A549 (cell line): ENCODE results near the gene C2orf42. TPM values are rescaled to one million over a fixed set of nuclear protein-coding genes. Genes with fewer than 3 reads are reported as not detected.

Experiments
- ATAC-seq, 2 experiments: fragments of 200-7000 bp in 1 of 2; fragments of >200 bp in 1 of 2; cut with Nextera tagmentation in 1 of 2; cut with Tn5 transposase in 1 of 2; 3 replicates each; pipeline versions ENCODE4 v1.8.0 to v1.9.1; 2018 to 2020; ENCODE audit warnings: mild to moderate bottlenecking in 1 of 2, moderate library complexity in 1 of 2
- CTCF ChIA-PET: fragments of 300-600 bp; sonication (Branson Sonifier 250); formaldehyde crosslinking; extraction: SDS; loops from one replicate; lab custom pipeline; 2021; ENCODE audit warnings: antibody characterized with exemption, inconsistent platforms; lab: Yijun Ruan, JAX
- POLR2A ChIA-PET: fragments of 350-600 bp; formaldehyde crosslinking; extraction: SDS; loops from one replicate; lab custom pipeline; 2021; ENCODE audit warnings: antibody characterized with exemption, inconsistent platforms; lab: Yijun Ruan, JAX
- DNase-seq, 2 experiments: peaks; one replicate each; pipeline versions ENCODE4 v3.0.0 to v3.0.0-alpha.2; 2011 to 2016; ENCODE audit warnings: low read depth in 1 of 2, low spot score in 1 of 2
- FAIRE-seq: peaks from 2 replicates; lab custom pipeline; 2011; peaks lifted over from hg19 to GRCh38; lab: Jason Lieb, UNC
- H3K27ac ChIP-seq, 2 experiments: fragments of >200 bp; sonication (Bioruptor Twin); formaldehyde crosslinking; 3 replicates each; pipeline ENCODE4 v1.5.1; 2016 to 2017
- H3K4me1 ChIP-seq: fragments of >200 bp; sonication (Bioruptor Twin); formaldehyde crosslinking; 3 replicates; pipeline ENCODE4 v1.6.1; 2016
- H3K4me2 ChIP-seq: fragments of >200 bp; sonication (Bioruptor Twin); formaldehyde crosslinking; 3 replicates; pipeline ENCODE4 v1.6.1; 2016
- H3K4me3 ChIP-seq: fragments of >200 bp; sonication (Bioruptor Twin); formaldehyde crosslinking; 3 replicates; pipeline ENCODE4 v1.5.1; 2016
- H3K9me3 ChIP-seq: fragments of >200 bp; sonication (Bioruptor Twin); formaldehyde crosslinking; 3 replicates; pipeline ENCODE4 v1.6.1; 2016
- BCL3 ChIP-seq: fragments of >200 bp; sonication (Bioruptor Twin); formaldehyde crosslinking; IDR thresholded peaks from 3 replicates; pipeline ENCODE4 v1.6.1; 2016
- EHF ChIP-seq: fragments of 250-450 bp; sonication (Bioruptor Pico); IDR thresholded peaks from 2 replicates; pipeline ENCODE4 v1.5.0; 2020; ENCODE audit warnings: mild to moderate bottlenecking
- ELK1 ChIP-seq: fragments of 150-350 bp; IDR thresholded peaks from 2 replicates; pipeline ENCODE4 v1.6.1; 2014; ENCODE audit warnings: low read depth, mild to moderate bottlenecking, low read length
- FOSB ChIP-seq: fragments of 250-450 bp; sonication (Bioruptor Pico); IDR thresholded peaks from 2 replicates; pipeline ENCODE4 v1.5.0; 2020; ENCODE audit warnings: mild to moderate bottlenecking, moderate library complexity
- GATA3 ChIP-seq: IDR thresholded peaks from 2 replicates; pipeline ENCODE4 v1.6.1; 2012; ENCODE audit warnings: borderline replicate concordance
- HOXB13 ChIP-seq: fragments of 250-450 bp; sonication (Bioruptor Pico); IDR thresholded peaks from 2 replicates; pipeline ENCODE4 v1.5.0; 2020; ENCODE audit warnings: low read depth, mild to moderate bottlenecking, moderate library complexity
- HOXB5 ChIP-seq: fragments of 250-450 bp; sonication (Bioruptor Pico); IDR thresholded peaks from 2 replicates; pipeline ENCODE4 v1.5.0; 2020; ENCODE audit warnings: mild to moderate bottlenecking, moderate library complexity
- JUN ChIP-seq, 2 experiments: fragments of >200 bp; sonication (Bioruptor Twin); formaldehyde crosslinking; IDR thresholded peaks; 2 replicates in 1 of 2; 3 replicates in 1 of 2; pipeline ENCODE4 v1.6.1; 2016 to 2017
- JUNB ChIP-seq: fragments of >200 bp; sonication (Bioruptor Twin); formaldehyde crosslinking; IDR thresholded peaks from 2 replicates; pipeline ENCODE4 v1.6.1; 2016
- KDM5A ChIP-seq: fragments of 200-600 bp; sonication (generic); IDR thresholded peaks from 2 replicates; pipeline ENCODE4 v1.6.1; 2016; ENCODE audit warnings: antibody characterized with exemption, mild to moderate bottlenecking
- MYC ChIP-seq: IDR thresholded peaks from 2 replicates; pipeline ENCODE4 v1.6.1; 2012; ENCODE audit warnings: mild to moderate bottlenecking, inconsistent platforms, low read length, improper control_type of control experiment, borderline replicate concordance
- NFE2L2 ChIP-seq: fragments of 150-350 bp; conservative IDR thresholded peaks from 2 replicates; pipeline ENCODE4 v1.6.1; 2014; ENCODE audit warnings: low read length
- PBX3 ChIP-seq: IDR thresholded peaks from 2 replicates; pipeline ENCODE4 v1.6.1; 2012
- PHF8 ChIP-seq: fragments of 200-600 bp; sonication (generic); IDR thresholded peaks from 2 replicates; pipeline ENCODE4 v1.6.1; 2016; ENCODE audit warnings: low read depth, mild to moderate bottlenecking, antibody characterized with exemption, moderate library complexity, borderline replicate concordance
- POLR2AphosphoS2 ChIP-seq: conservative IDR thresholded peaks from 2 replicates; pipeline ENCODE4 v1.6.1; 2012; ENCODE audit warnings: low read length, improper control_type of control experiment, inconsistent platforms
- RAD21 ChIP-seq, 2 experiments: fragments of >200 bp in 1 of 2; sonication (Bioruptor Twin) in 1 of 2; formaldehyde crosslinking in 1 of 2; IDR thresholded peaks in 1 of 2; conservative IDR thresholded peaks in 1 of 2; 2 replicates in 1 of 2; 3 replicates in 1 of 2; pipeline ENCODE4 v1.6.1; 2012 to 2018; ENCODE audit warnings: inconsistent platforms in 1 of 2
- RARB ChIP-seq: fragments of 250-450 bp; sonication (Bioruptor Pico); IDR thresholded peaks from 2 replicates; pipeline ENCODE4 v1.8.0; 2021; ENCODE audit warnings: mild to moderate bottlenecking, moderate library complexity
- RCOR1 ChIP-seq: fragments of 150-350 bp; IDR thresholded peaks from 2 replicates; pipeline ENCODE4 v1.6.1; 2014; ENCODE audit warnings: antibody characterized with exemption, low read length, low read depth
- RFX5 ChIP-seq: fragments of 450-650 bp; IDR thresholded peaks from 2 replicates; pipeline ENCODE4 v1.7.1; 2014; ENCODE audit warnings: antibody characterized with exemption, mild to moderate bottlenecking, moderate library complexity
- RNF2 ChIP-seq: fragments of 200-600 bp; sonication (generic); IDR thresholded peaks from 2 replicates; pipeline ENCODE4 v1.6.1; 2016; ENCODE audit warnings: low read depth, mild to moderate bottlenecking, antibody characterized with exemption, moderate library complexity, borderline replicate concordance
- SREBF2 ChIP-seq: fragments of 450-650 bp; IDR thresholded peaks from 2 replicates; pipeline ENCODE4 v1.6.1; 2014; ENCODE audit warnings: mild to moderate bottlenecking, moderate library complexity
- TFCP2L1 ChIP-seq: fragments of 250-450 bp; sonication (Bioruptor Pico); IDR thresholded peaks from 2 replicates; pipeline ENCODE4 v1.5.0; 2021; ENCODE audit warnings: mild to moderate bottlenecking
- USF2 ChIP-seq: fragments of 450-650 bp; IDR thresholded peaks from 2 replicates; pipeline ENCODE4 v1.6.1; 2014; ENCODE audit warnings: antibody characterized with exemption
- ZC3H11A ChIP-seq: fragments of 450-650 bp; IDR thresholded peaks from 2 replicates; pipeline ENCODE4 v1.6.1; 2014; ENCODE audit warnings: antibody characterized with exemption, mild to moderate bottlenecking
- WGBS: methylation state at CpG from one replicate; pipeline ENCODE4 v1.1.6; 2017; ENCODE audit errors: missing lambda C conversion rate; 5-methylcytosine and 5-hydroxymethylcytosine counted together
- polyA minus RNA-seq: library from RNA; depleted of rRNA, polyadenylated mRNA; stranded (reverse); fragments of >200 nt; gene quantifications from 2 replicates; pipeline ENCODE4 v1.2.3, GENCODE V29; 2011; rRNA and poly(A)+ RNA removed
- polyA plus RNA-seq, 4 experiments: library from polyadenylated mRNA; depleted of rRNA in 3 of 4; stranded (reverse); fragments of >200 nt; fragmentation: RNase III in 1 of 4; extraction: RNeasy Plus Mini Kit Qiagen cat#74134 plus additional on column Dnase treatment in 1 of 4; gene quantifications; 2 replicates in 3 of 4; 3 replicates in 1 of 4; pipeline ENCODE4 v1.2.3, GENCODE V29; 2011 to 2017
- TF ChIP-seq, protein P1 (sequence below): fragments of 250-450 bp; sonication (Bioruptor Pico); IDR thresholded peaks from 2 replicates; pipeline ENCODE4 v1.5.0; 2020; ENCODE audit warnings: low read depth, mild to moderate bottlenecking, moderate library complexity
- TF ChIP-seq, protein P2 (sequence below): IDR thresholded peaks from 2 replicates; pipeline ENCODE4 v1.6.1; 2012; ENCODE audit warnings: low read depth, borderline replicate concordance
- TF ChIP-seq, protein P3 (sequence below): IDR thresholded peaks from 2 replicates; pipeline ENCODE4 v1.6.1; 2012
- TF ChIP-seq, protein P4 (sequence below): fragments of >200 bp; sonication (Bioruptor Twin); formaldehyde crosslinking; IDR thresholded peaks from 2 replicates; pipeline ENCODE4 v1.6.1; 2016

The C2orf42 gene
- polyA plus RNA-seq (2011; rRNA removed): 10.4 and 14.8 TPM in 2 replicates
- polyA plus RNA-seq (2012; cell fraction: cytosol; rRNA removed): 3.6 and 4.9 TPM in 2 replicates
- polyA plus RNA-seq (2012; cell fraction: nucleus; rRNA removed): 5.0 and 7.0 TPM in 2 replicates
- 8.1 to 9.5 TPM (median 8.3 TPM) in 3 replicates for polyA plus RNA-seq (2017; fragmentation: RNase III; extraction: RNeasy Plus Mini Kit Qiagen cat#74134 plus additional on column Dnase treatment)
- 49.4 and 61.1 TPM in 2 replicates for polyA minus RNA-seq

DNA sequence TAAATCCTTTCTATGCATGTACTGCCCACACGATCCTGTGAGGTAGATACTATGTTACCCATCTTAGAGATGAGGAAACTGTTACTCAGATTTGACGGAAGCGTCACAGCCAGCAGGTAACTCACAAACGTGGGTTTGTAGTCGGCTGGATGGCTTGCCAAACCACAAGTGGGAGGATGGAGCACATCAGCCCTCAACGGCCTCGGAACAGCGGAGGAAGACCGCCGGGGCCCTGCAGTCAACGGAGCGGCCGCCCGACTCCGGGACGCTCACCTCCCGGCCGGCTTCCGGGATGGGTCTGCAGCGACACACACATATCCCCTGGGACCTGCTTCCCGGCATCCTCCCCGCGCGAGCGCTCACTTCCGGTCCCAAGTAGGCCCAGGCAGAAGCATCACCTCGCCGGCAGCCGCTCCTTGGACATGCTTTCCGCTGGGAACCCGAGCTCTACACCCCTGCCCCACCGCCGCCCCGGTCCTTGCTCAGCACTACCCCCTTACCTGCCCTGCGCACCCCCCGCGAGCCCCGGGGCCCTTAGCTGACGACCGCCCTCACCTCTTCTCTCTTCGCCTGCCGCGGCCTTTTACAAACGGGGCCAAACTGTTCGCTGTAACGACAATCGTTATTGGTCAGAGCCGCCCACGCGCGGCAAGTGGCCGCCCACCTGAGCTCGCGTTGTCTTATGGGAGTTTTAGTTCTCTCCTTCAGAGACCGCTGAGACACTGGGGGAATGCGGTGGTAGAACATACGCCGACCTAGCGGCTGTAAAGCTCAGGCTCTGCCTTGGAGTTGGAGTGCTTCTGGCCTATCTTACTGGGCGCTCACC, at the start of gene C2orf42:
C2orf42 (minus strand) TSS at position 602 of the 826 bp plus-strand sequence. CDS start 9,034 bp downstream, outside the sequence.
- H3K4me2 ChIP-seq: peak within 1 kb of the TSS; percentile 73
- peak; percentile 97 to 98 for ATAC-seq
- peaks cover 14% of the 10 kb centered on the region for H3K4me1 ChIP-seq
- POLR2A ChIA-PET: interaction anchor here (0.6 to 1.9 kb wide), 35 partner anchors 9 to 411 kb away, joined by 3 to 28 read pairs (median 5); partner anchors contain the start of genes MXD1, PCBP1, PCYOX1 and SNRNP27
- peak; percentile 99 to 100 for DNase-seq
- WGBS: 2% methylated on average over 50 of the region's 60 CpGs
- no peaks in the 10 kb centered on the region for H3K9me3 ChIP-seq
- peak; percentile 59 for FAIRE-seq
- peak within 1 kb of the TSS; percentile 92 to 97 for H3K27ac ChIP-seq
- CTCF ChIA-PET: interaction anchor here (0.8 to 1.3 kb wide), 10 partner anchors 10 to 278 kb away, joined by 3 to 5 read pairs (median 3); no protein-coding TSS in a partner anchor
- H3K4me3 ChIP-seq: peak within 1 kb of the TSS; percentile 75
- TF ChIP-seq ELK1 (0 out of 2 replicates have a peak, but pooled peaks have one; percentile 27), MYC (no peak), RARB (CRISPR knock-in tag) (0 out of 2 replicates have a peak, but pooled peaks have one; percentile 14), POLR2AphosphoS2 (no peak), TFCP2L1 (CRISPR knock-in tag) (0 out of 2 replicates have a peak, but pooled peaks have one; percentile 83), JUN (IDR thresholded peaks at IDR 0.05) (peak; percentile 90 to 98), FOSB (peak; percentile 53; the same call in 1 of the 2 replicates), SREBF2 (peak; percentile 51), GATA3 (no peak), EHF (CRISPR knock-in tag) (no peak), RCOR1 (0 out of 2 replicates have a peak, but pooled peaks have one; percentile 2), HOXB5 (CRISPR knock-in tag) (0 out of 2 replicates have a peak, but pooled peaks have one; percentile 51), RNF2 (no peak), KDM5A (no peak), PHF8 (peak; percentile 100), USF2 (peak; percentile 95), HOXB13 (CRISPR knock-in tag) (no peak; the same call in 1 of the 2 replicates), ZC3H11A (no peak), RAD21 (conservative IDR thresholded peaks at IDR 0.05 in 1 of 2, IDR thresholded peaks at IDR 0.05 in 1 of 2) (peak in 1 of 2 experiments; percentile 20; a peak in 1 of 5 replicates), RFX5 (no peak), JUNB (no peak), BCL3 (peak; percentile 88; the same call in 2 of the 3 replicates), NFE2L2 (no peak), PBX3 (peak; percentile 25; the same call in 1 of the 2 replicates)
- TF ChIP-seq, protein P1, sequence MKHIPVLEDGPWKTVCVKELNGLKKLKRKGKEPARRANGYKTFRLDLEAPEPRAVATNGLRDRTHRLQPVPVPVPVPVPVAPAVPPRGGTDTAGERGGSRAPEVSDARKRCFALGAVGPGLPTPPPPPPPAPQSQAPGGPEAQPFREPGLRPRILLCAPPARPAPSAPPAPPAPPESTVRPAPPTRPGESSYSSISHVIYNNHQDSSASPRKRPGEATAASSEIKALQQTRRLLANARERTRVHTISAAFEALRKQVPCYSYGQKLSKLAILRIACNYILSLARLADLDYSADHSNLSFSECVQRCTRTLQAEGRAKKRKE: peak; percentile 16; the same call in 1 of the 2 replicates
- TF ChIP-seq, protein P2, sequence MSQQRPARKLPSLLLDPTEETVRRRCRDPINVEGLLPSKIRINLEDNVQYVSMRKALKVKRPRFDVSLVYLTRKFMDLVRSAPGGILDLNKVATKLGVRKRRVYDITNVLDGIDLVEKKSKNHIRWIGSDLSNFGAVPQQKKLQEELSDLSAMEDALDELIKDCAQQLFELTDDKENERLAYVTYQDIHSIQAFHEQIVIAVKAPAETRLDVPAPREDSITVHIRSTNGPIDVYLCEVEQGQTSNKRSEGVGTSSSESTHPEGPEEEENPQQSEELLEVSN: peak; percentile 61; the same call in 1 of the 2 replicates
- TF ChIP-seq, protein P3, sequence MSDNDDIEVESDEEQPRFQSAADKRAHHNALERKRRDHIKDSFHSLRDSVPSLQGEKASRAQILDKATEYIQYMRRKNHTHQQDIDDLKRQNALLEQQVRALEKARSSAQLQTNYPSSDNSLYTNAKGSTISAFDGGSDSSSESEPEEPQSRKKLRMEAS: peak; percentile 89
- TF ChIP-seq, protein P4, sequence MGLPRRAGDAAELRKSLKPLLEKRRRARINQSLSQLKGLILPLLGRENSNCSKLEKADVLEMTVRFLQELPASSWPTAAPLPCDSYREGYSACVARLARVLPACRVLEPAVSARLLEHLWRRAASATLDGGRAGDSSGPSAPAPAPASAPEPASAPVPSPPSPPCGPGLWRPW: no peak
